ENCODE measurements around the gene ADGRD1.

GRCh38 chr12:130998136-130998535, 44.4 kb downstream of the ADGRD1 start:
- TF ChIP-seq EZH2 (IDR thresholded peaks at IDR 0.05; ENCODE audit: borderline replicate concordance, low read depth, low read length, severe bottlenecking) (no peak), CTCF (IDR thresholded peaks at IDR 0.05; ENCODE audit: borderline replicate concordance, extremely low read depth, low read length, poor library complexity, severe bottlenecking) (no peak)

All from DND-41 (cell line).